LHCN-M2 (cell line): ENCODE data around the gene IMPA2. TPM values are rescaled to one million over a fixed set of nuclear protein-coding genes. Genes with fewer than 3 reads are reported as not detected.

Experiments
- DNase-seq: peaks from one replicate; pipeline ENCODE4 v3.0.0-alpha.2; 2012; ENCODE audit warnings: low read depth
- total RNA-seq: library from RNA; depleted of rRNA; stranded (reverse); fragments of >200 nt; gene quantifications from 2 replicates; pipeline ENCODE4 v1.2.3, GENCODE V29; 2014

The IMPA2 gene
- total RNA-seq, 1 experiment from 2014 or later, result 16.8 TPM

GRCh38 chr18:11989966-11990380 lies 8.7 kb downstream of the IMPA2 start:
- no peak for DNase-seq

GRCh38 chr18:11990539-11990938 lies 9.2 kb downstream of the IMPA2 start:
- no peak for DNase-seq

GRCh38 chr18:11991021-11991795 lies 9.9 kb downstream of the IMPA2 start:
- no peak for DNase-seq

- DNase-seq, result no peak
Measured at GRCh38 chr18:11992096-11992790, 10.9 kb downstream of the IMPA2 start.

GRCh38 chr18:11993264-11993916 lies 12.1 kb downstream of the IMPA2 start:
- DNase-seq, result no peak

- peak; percentile 49 for DNase-seq
Measured at GRCh38 chr18:11994336-11994702, 13.0 kb downstream of the IMPA2 start.

- peak; percentile 36 for DNase-seq
Measured at GRCh38 chr18:11994703-11995444, 13.6 kb downstream of the IMPA2 start.

GRCh38 chr18:11995445-11996189 lies 14.3 kb downstream of the IMPA2 start:
- DNase-seq, result peak; percentile 69

- no peak for DNase-seq
Measured at GRCh38 chr18:11996190-11996754, 15.0 kb downstream of the IMPA2 start.

GRCh38 chr18:11996907-11997306 lies 15.6 kb downstream of the IMPA2 start:
- DNase-seq, result no peak

- DNase-seq, result no peak
Measured at GRCh38 chr18:11997466-11997865, 16.2 kb downstream of the IMPA2 start.

- DNase-seq, result peak; percentile 40
Measured at GRCh38 chr18:11998193-11998592, 16.9 kb downstream of the IMPA2 start.

- no peak for DNase-seq
Measured at GRCh38 chr18:11999429-11999828, 18.1 kb downstream of the IMPA2 start.

- DNase-seq, result no peak
Measured at GRCh38 chr18:12000072-12000659, 18.9 kb downstream of the IMPA2 start.

GRCh38 chr18:12001421-12001820 lies 20.1 kb downstream of the IMPA2 start:
- DNase-seq, result no peak

GRCh38 chr18:12003894-12004293 lies 22.6 kb downstream of the IMPA2 start:
- DNase-seq, result no peak

- no peak for DNase-seq
Measured at GRCh38 chr18:12005538-12006487, 24.5 kb downstream of the IMPA2 start.

- DNase-seq, result no peak
Measured at GRCh38 chr18:12006488-12006840, 25.2 kb downstream of the IMPA2 start.

GRCh38 chr18:12007063-12007462 lies 25.8 kb downstream of the IMPA2 start:
- no peak for DNase-seq
